Esophagus squamous epithelium (tissue), 5 donors: ENCODE results near the gene FNBP1L. TPM values are rescaled to one million over a fixed set of nuclear protein-coding genes. Genes with fewer than 3 reads are reported as not detected.

Experiments
- DNase-seq: peaks from one replicate; lab custom pipeline; 2025; lab: John Stamatoyannopoulos, UW
- H3K27ac ChIP-seq, 4 donors: fragments of 200-600 bp; sonication (generic); one replicate each; pipeline ENCODE4 v1.5.1; 2016 to 2019; ENCODE audit warnings: mild to moderate bottlenecking in 1 of 4
- H3K27me3 ChIP-seq, 4 donors: fragments of 200-600 bp; sonication (generic); 1 replicate in 3 of 4; 2 replicates in 1 of 4; pipeline versions ENCODE4 v1.5.1 to v1.6.0; 2017 to 2021; ENCODE audit warnings: antibody characterized with exemption in 1 of 4
- H3K36me3 ChIP-seq, 3 donors: fragments of 200-600 bp; sonication (generic); one replicate each; pipeline ENCODE4 v1.5.1; 2016 to 2019
- H3K4me1 ChIP-seq, 3 donors: fragments of 200-600 bp; sonication (generic); one replicate each; pipeline ENCODE4 v1.5.1; 2017 to 2019
- H3K4me3 ChIP-seq, 4 donors: fragments of 200-600 bp; sonication (generic); 1 replicate in 3 of 4; 2 replicates in 1 of 4; pipeline ENCODE4 v1.5.1; 2016 to 2019; ENCODE audit warnings: mild to moderate bottlenecking in 2 of 4, moderate library complexity in 1 of 4
- H3K9me3 ChIP-seq, 3 donors: fragments of 200-600 bp; sonication (generic); one replicate each; pipeline ENCODE4 v1.5.1; 2016 to 2019
- CTCF ChIP-seq, 6 experiments: fragments of 450-650 bp in 4 of 6; fragments of 200-600 bp in 2 of 6; sonication (generic) in 2 of 6; IDR thresholded peaks; one replicate each; pipeline ENCODE4 v1.5.1; 2016 to 2019; ENCODE audit warnings: antibody characterized with exemption in 6 of 6, mild to moderate bottlenecking in 4 of 6, moderate library complexity in 4 of 6
- POLR2A ChIP-seq, 4 donors: fragments of 450-650 bp; IDR thresholded peaks; one replicate each; pipeline ENCODE4 v1.6.1; 2017; ENCODE audit warnings: antibody characterized with exemption in 4 of 4, mild to moderate bottlenecking in 4 of 4, moderate library complexity in 3 of 4
- WGBS, 2 donors: methylation state at CpG; one replicate each; pipeline ENCODE4 v1.1.5; 2018; 5-methylcytosine and 5-hydroxymethylcytosine counted together
- intact Hi-C: fragments of 100-400 bp; cut with DNase I; formaldehyde crosslinking; loops from one replicate; pipeline ENCODE4 v1.15.0; 2022
- total RNA-seq, 4 donors: library from RNA; depleted of rRNA; stranded (reverse); fragments of >200 nt; gene quantifications; one replicate each; pipeline ENCODE4 v1.1.0, GENCODE V29; 2016
- donor health status: DM: yes; HTN: yes; CAD: no.

The FNBP1L gene
- total RNA-seq, 4 donors from 2014 or later = 7.5 to 14.2 (median 9.0) TPM

GRCh38 chr1:93591676-93592550 lies 144.0 kb downstream of the FNBP1L start:
- Histone ChIP-seq H3K36me3 (peaks cover 0 to 49% (median 0%) of the 10 kb centered on the region in 3 donors), H3K27ac (peak overlapping the region in 3 of 4 donors; percentile 23 to 35 (median 29)), H3K9me3 (no peaks in the 10 kb centered on the region), H3K4me3 (no peak overlapping the region), H3K4me1 (peaks cover 14 to 59% (median 26%) of the 10 kb centered on the region in 3 donors), H3K27me3 (no peaks in the 10 kb centered on the region)
- WGBS, 2 donors = 64 to 82% methylated on average over 6 to 9 of the region's 17 CpGs
- DNase-seq = no peak
- TF ChIP-seq CTCF (IDR thresholded peaks at IDR 0.05) = no peak
- no peak for TF ChIP-seq POLR2A (IDR thresholded peaks at IDR 0.05)
- intact Hi-C loops = no loop called here

- peaks cover 0 to 42% (median 0%) of the 10 kb centered on the region in 3 donors for H3K36me3 ChIP-seq
- DNase-seq = no peak
- no peak overlapping the region for H3K4me3 ChIP-seq
- H3K27me3 ChIP-seq = no peaks in the 10 kb centered on the region
- no peak for TF ChIP-seq POLR2A (IDR thresholded peaks at IDR 0.05)
- no peak for TF ChIP-seq CTCF (IDR thresholded peaks at IDR 0.05)
- H3K27ac ChIP-seq = peak overlapping the region in 2 of 4 donors; percentile 29 to 35
- intact Hi-C loops = no loop called here
- WGBS, 2 donors = 50 to 100% methylated on average over 1 to 2 of the region's 6 CpGs
- no peaks in the 10 kb centered on the region for H3K9me3 ChIP-seq
- H3K4me1 ChIP-seq = peaks cover 14 to 65% (median 32%) of the 10 kb centered on the region in 3 donors
These were observed 144.6 kb downstream of the FNBP1L start for GRCh38 chr1:93592551-93592949.

GRCh38 chr1:93593854-93594602 lies 146.1 kb downstream of the FNBP1L start:
- TF ChIP-seq CTCF (IDR thresholded peaks at IDR 0.05) (no peak), POLR2A (IDR thresholded peaks at IDR 0.05) (no peak)
- peak overlapping the region in 1 of 4 donors; percentile 13 for H3K27ac ChIP-seq
- no peaks in the 10 kb centered on the region for H3K27me3 ChIP-seq
- no peak for DNase-seq
- 57 to 58% methylated on average over 11 to 13 of the region's 13 CpGs for WGBS, 2 donors
- intact Hi-C loops = no loop called here
- H3K4me3 ChIP-seq = no peak overlapping the region
- H3K4me1 ChIP-seq = peaks cover 14 to 80% (median 46%) of the 10 kb centered on the region in 3 donors
- H3K36me3 ChIP-seq = peaks cover 0 to 28% (median 0%) of the 10 kb centered on the region in 3 donors
- H3K9me3 ChIP-seq = no peaks in the 10 kb centered on the region

GRCh38 chr1:93594603-93594880 lies 146.6 kb downstream of the FNBP1L start:
- H3K36me3 ChIP-seq = peaks cover 0 to 23% (median 0%) of the 10 kb centered on the region in 3 donors
- H3K9me3 ChIP-seq = no peaks in the 10 kb centered on the region
- H3K27ac ChIP-seq = no peak overlapping the region
- intact Hi-C loops = no loop called here
- H3K4me3 ChIP-seq = no peak overlapping the region
- H3K4me1 ChIP-seq = peaks cover 14 to 85% (median 46%) of the 10 kb centered on the region in 3 donors
- no peak for DNase-seq
- TF ChIP-seq CTCF (IDR thresholded peaks at IDR 0.05) = no peak
- TF ChIP-seq POLR2A (IDR thresholded peaks at IDR 0.05) = no peak
- 53 to 100% methylated on average over 1 of the region's 1 CpG for WGBS, 2 donors
- no peaks in the 10 kb centered on the region for H3K27me3 ChIP-seq

- no peak overlapping the region for H3K4me3 ChIP-seq
- H3K36me3 ChIP-seq = peaks cover 0 to 15% (median 0%) of the 10 kb centered on the region in 3 donors
- WGBS, 2 donors = 75 to 77% methylated on average over 2 of the region's 2 CpGs
- DNase-seq = no peak
- intact Hi-C loops = no loop called here
- H3K9me3 ChIP-seq = no peaks in the 10 kb centered on the region
- H3K27me3 ChIP-seq = no peaks in the 10 kb centered on the region
- no peak for TF ChIP-seq POLR2A (IDR thresholded peaks at IDR 0.05)
- no peak for TF ChIP-seq CTCF (IDR thresholded peaks at IDR 0.05)
- H3K4me1 ChIP-seq = peaks cover 14 to 87% (median 46%) of the 10 kb centered on the region in 3 donors
- H3K27ac ChIP-seq = no peak overlapping the region
These were observed 147.3 kb downstream of the FNBP1L start for GRCh38 chr1:93595266-93595665.
